ENCODE results near the gene ZNF497.
A peak's percentile ranks its signal among the peaks of the same experiment; 100 is the strongest.
"Not testable (repeated sequence)": the region's sequence is repeated elsewhere in the genome, so short reads cannot be mapped to it uniquely, and the experiment has no call there.

Gene ZNF497

GRCh38 chr19:58362272-58362994 is at the start of gene ZNF497:
ZNF497 (minus strand) TSS chr19:58362751; CDS start chr19:58357635, 5,116 bp downstream.
- DNase-seq (ENCODE audit: low read depth, low spot score), result peak; percentile 92

GRCh38 chr19:58409010-58409790 is 46.6 kb upstream of the ZNF497 start:
- DNase-seq (ENCODE audit: low read depth, low spot score), result no peak

- DNase-seq (ENCODE audit: low read depth, low spot score), result peak; percentile 91
Measured at GRCh38 chr19:58408152-58409009, 45.8 kb upstream of the ZNF497 start, which contains the start of gene ZNF584. ZNF584 (plus strand) TSS chr19:58408649; CDS start chr19:58409148, 499 bp downstream.

- no peak for DNase-seq (ENCODE audit: low read depth, low spot score)
Measured at GRCh38 chr19:58407658-58408151, 45.2 kb upstream of the ZNF497 start.

GRCh38 chr19:58406818-58407657 is 44.5 kb upstream of the ZNF497 start:
- DNase-seq (ENCODE audit: low read depth, low spot score), result no peak

- DNase-seq (ENCODE audit: low read depth, low spot score), result not testable (repeated sequence)
Measured at GRCh38 chr19:58403920-58404478, 41.4 kb upstream of the ZNF497 start.

- DNase-seq (ENCODE audit: low read depth, low spot score), result no peak
Measured at GRCh38 chr19:58401840-58402421, 39.4 kb upstream of the ZNF497 start.

- DNase-seq (ENCODE audit: low read depth, low spot score), result peak; percentile 98
Measured at GRCh38 chr19:58400916-58401839, 38.6 kb upstream of the ZNF497 start.

GRCh38 chr19:58400316-58400915 is 37.9 kb upstream of the ZNF497 start:
- DNase-seq (ENCODE audit: low read depth, low spot score), result no peak

- no peak for DNase-seq (ENCODE audit: low read depth, low spot score)
Measured at GRCh38 chr19:58399903-58400302, 37.4 kb upstream of the ZNF497 start.

GRCh38 chr19:58398545-58398944 is 36.0 kb upstream of the ZNF497 start:
- DNase-seq (ENCODE audit: low read depth, low spot score), result no peak

GRCh38 chr19:58398087-58398486 is 35.5 kb upstream of the ZNF497 start:
- no peak for DNase-seq (ENCODE audit: low read depth, low spot score)

- no peak for DNase-seq (ENCODE audit: low read depth, low spot score)
Measured at GRCh38 chr19:58397533-58398037, 35.0 kb upstream of the ZNF497 start.

GRCh38 chr19:58396691-58397532 is 34.4 kb upstream of the ZNF497 start:
- DNase-seq (ENCODE audit: low read depth, low spot score), result no peak

GRCh38 chr19:58395979-58396627 is 33.6 kb upstream of the ZNF497 start:
- DNase-seq (ENCODE audit: low read depth, low spot score), result no peak

- DNase-seq (ENCODE audit: low read depth, low spot score), result no peak
Measured at GRCh38 chr19:58395220-58395978, 32.8 kb upstream of the ZNF497 start, which contains the start of gene RNF225. RNF225 (plus strand) TSS chr19:58395656; CDS start chr19:58396090, 434 bp downstream.

Data from activated naive CD8-positive, alpha-beta T cell treated with anti-CD3 and anti-CD28 coated beads, Interleukin-2, amount 50 U/mL, for 16 hours (primary cell).